Upper lobe of right lung (tissue), 1 donor: ENCODE results near the gene DCP1B. TPM values are rescaled to one million over a fixed set of nuclear protein-coding genes. Genes with fewer than 3 reads are reported as not detected.

Experiments used
- ATAC-seq: fragments of 200-7000 bp; cut with Tn5 transposase; one replicate; pipeline ENCODE4 v1.9.1; 2020; ENCODE audit warnings: mild to moderate bottlenecking, moderate library complexity
- DNase-seq: peaks from one replicate; pipeline ENCODE4 v3.0.0-alpha.2; 2020
- H3K27ac ChIP-seq: fragments of 200-600 bp; one replicate; pipeline ENCODE4 v1.8.0; 2022
- H3K27me3 ChIP-seq: fragments of 200-600 bp; one replicate; pipeline ENCODE4 v1.8.0; 2022; ENCODE audit warnings: mild to moderate bottlenecking
- H3K36me3 ChIP-seq: fragments of 200-600 bp; one replicate; pipeline ENCODE4 v1.8.0; 2022
- H3K4me1 ChIP-seq: fragments of 200-600 bp; one replicate; pipeline ENCODE4 v1.8.0; 2022
- H3K4me3 ChIP-seq: fragments of 200-600 bp; one replicate; pipeline ENCODE4 v1.8.0; 2022; ENCODE audit warnings: mild to moderate bottlenecking
- H3K9me3 ChIP-seq: fragments of 200-600 bp; one replicate; pipeline ENCODE4 v1.8.0; 2022
- CTCF ChIP-seq: fragments of 200-600 bp; IDR thresholded peaks from one replicate; pipeline ENCODE4 v1.8.0; 2022; ENCODE audit warnings: antibody characterized with exemption
- intact Hi-C: fragments of 100-400 bp; cut with DNase I; formaldehyde crosslinking; loops from one replicate; pipeline ENCODE4 v1.11.0; 2022
- total RNA-seq: library from RNA; stranded (reverse); fragmentation: NEBNext Ultra II Directional; extraction: Animal tissue kit (Norgen Biotek cat#: 25700); gene quantifications from one replicate; pipeline ENCODE4 v1.2.1, GENCODE V29; 2021
- donor health status: DM: no; HTN: yes; CAD: no; lungs with severe emphysema.

The DCP1B gene
- total RNA-seq, 1 donor from 2014 or later: 12.8 TPM

- Histone ChIP-seq H3K4me3 (no peak overlapping the region), H3K27me3 (no peaks in the 10 kb centered on the region), H3K27ac (peak overlapping the region; percentile 17), H3K9me3 (no peaks in the 10 kb centered on the region), H3K4me1 (peaks cover 7% of the 10 kb centered on the region), H3K36me3 (peaks cover 21% of the 10 kb centered on the region)
- DNase-seq (peak; percentile 63), ATAC-seq (peak; percentile 4)
- TF ChIP-seq CTCF: no peak
- intact Hi-C loops: loop anchor here (5.0 to 10.0 kb wide), 2 partner anchors 139 to 301 kb away; no protein-coding TSS in a partner anchor
These were observed 68.4 kb downstream of the DCP1B start for GRCh38 chr12:1935700-1936378.

GRCh38 chr12:1935242-1935641, 69.0 kb downstream of the DCP1B start:
- DNase-seq (peak; percentile 45), ATAC-seq (no peak)
- peaks cover 15% of the 10 kb centered on the region for H3K36me3 ChIP-seq
- no peaks in the 10 kb centered on the region for H3K27me3 ChIP-seq
- H3K27ac ChIP-seq: no peak overlapping the region
- H3K4me3 ChIP-seq: no peak overlapping the region
- intact Hi-C loops: loop anchor here (5.0 to 10.0 kb wide), 2 partner anchors 138 to 300 kb away; no protein-coding TSS in a partner anchor
- H3K4me1 ChIP-seq: peaks cover 7% of the 10 kb centered on the region
- TF ChIP-seq CTCF: no peak
- H3K9me3 ChIP-seq: no peaks in the 10 kb centered on the region

GRCh38 chr12:1934831-1935230, 69.4 kb downstream of the DCP1B start:
- no peaks in the 10 kb centered on the region for H3K27me3 ChIP-seq
- DNase-seq (peak; percentile 44), ATAC-seq (no peak)
- peaks cover 14% of the 10 kb centered on the region for H3K36me3 ChIP-seq
- no peaks in the 10 kb centered on the region for H3K9me3 ChIP-seq
- TF ChIP-seq CTCF: no peak
- H3K4me1 ChIP-seq: peaks cover 6% of the 10 kb centered on the region
- intact Hi-C loops: loop anchor here (5.0 to 10.0 kb wide), 2 partner anchors 138 to 300 kb away; no protein-coding TSS in a partner anchor
- no peak overlapping the region for H3K27ac ChIP-seq
- H3K4me3 ChIP-seq: no peak overlapping the region

GRCh38 chr12:1934068-1934467, 70.2 kb downstream of the DCP1B start:
- Histone ChIP-seq H3K36me3 (peaks cover 14% of the 10 kb centered on the region), H3K4me3 (no peak overlapping the region), H3K27ac (no peak overlapping the region), H3K9me3 (no peaks in the 10 kb centered on the region), H3K4me1 (no peaks in the 10 kb centered on the region), H3K27me3 (no peaks in the 10 kb centered on the region)
- intact Hi-C loops: loop anchor here (10.0 kb wide), 1 partner anchor 299 kb away; no protein-coding TSS in a partner anchor
- ATAC-seq (no peak), DNase-seq (no peak)
- TF ChIP-seq CTCF: no peak

- TF ChIP-seq CTCF: no peak
- intact Hi-C loops: loop anchor here (10.0 kb wide), 1 partner anchor 299 kb away; no protein-coding TSS in a partner anchor
- Histone ChIP-seq H3K9me3 (no peaks in the 10 kb centered on the region), H3K4me1 (no peaks in the 10 kb centered on the region), H3K27me3 (no peaks in the 10 kb centered on the region), H3K27ac (no peak overlapping the region), H3K4me3 (no peak overlapping the region), H3K36me3 (peaks cover 9% of the 10 kb centered on the region)
- DNase-seq (peak; percentile 44), ATAC-seq (no peak)
These were observed 70.8 kb downstream of the DCP1B start for GRCh38 chr12:1933342-1934051.
